GM23338 (cell line): Measurements from ENCODE around the gene AIFM2. TPM values are rescaled to one million over a fixed set of nuclear protein-coding genes. Genes with fewer than 3 reads are reported as not detected.

ENCODE experiments used
- ATAC-seq: fragments of 200-7000 bp; cut with Tn5 transposase; 3 replicates; pipeline ENCODE4 v1.9.1; 2020
- DNase-seq: peaks from one replicate; pipeline ENCODE4 v3.0.0-alpha.2; 2015; ENCODE audit warnings: low spot score
- H2AFZ ChIP-seq: fragments of 200-600 bp; sonication (generic); 2 replicates; pipeline ENCODE4 v1.8.0; 2016; ENCODE audit warnings: antibody characterized with exemption, mild to moderate bottlenecking, moderate library complexity
- H3F3A ChIP-seq: fragments of 200-600 bp; sonication (generic); replicated peaks from 2 replicates; pipeline ENCODE4 v1.8.0; 2017; ENCODE audit warnings: antibody characterized with exemption, mixed run types, low read depth
- H3K27ac ChIP-seq: fragments of 200-600 bp; sonication (generic); 2 replicates; pipeline ENCODE4 v1.6.1; 2016; ENCODE audit warnings: low read depth
- H3K27me3 ChIP-seq: fragments of 200-600 bp; sonication (generic); 2 replicates; pipeline ENCODE4 v1.8.0; 2016; ENCODE audit warnings: mild to moderate bottlenecking, mixed run types, moderate library complexity; ENCODE audit not compliant: insufficient read depth
- H3K36me3 ChIP-seq: fragments of 200-600 bp; sonication (generic); 2 replicates; pipeline ENCODE4 v1.8.0; 2016; ENCODE audit warnings: mild to moderate bottlenecking; ENCODE audit not compliant: insufficient read depth
- H3K4me1 ChIP-seq: fragments of 200-600 bp; sonication (generic); 2 replicates; pipeline ENCODE4 v1.8.0; 2016; ENCODE audit warnings: mild to moderate bottlenecking, moderate library complexity; ENCODE audit not compliant: insufficient read depth
- H3K4me2 ChIP-seq: fragments of 200-600 bp; sonication (generic); 2 replicates; pipeline ENCODE4 v1.7.1; 2017; ENCODE audit warnings: mixed run types
- H3K4me3 ChIP-seq: fragments of 200-600 bp; sonication (generic); 2 replicates; pipeline ENCODE4 v1.6.1; 2016; ENCODE audit warnings: mixed run types
- H3K79me2 ChIP-seq: fragments of 200-600 bp; sonication (generic); replicated peaks from 2 replicates; pipeline ENCODE4 v1.8.0; 2017; ENCODE audit warnings: mild to moderate bottlenecking; ENCODE audit not compliant: insufficient read depth
- H3K9me2 ChIP-seq: fragments of 200-600 bp; sonication (generic); 2 replicates; pipeline ENCODE4 v1.8.0; 2017; ENCODE audit not compliant: insufficient read depth
- H4K20me1 ChIP-seq: fragments of 200-600 bp; sonication (generic); replicated peaks from 2 replicates; pipeline ENCODE4 v1.8.0; 2017; ENCODE audit warnings: mild to moderate bottlenecking; ENCODE audit not compliant: insufficient read depth
- H3K27ac Mint-ChIP-seq: 2 replicates; pipeline ENCODE4 v1.8.0; 2020; ENCODE audit warnings: inconsistent platforms, mild to moderate bottlenecking, moderate library complexity, mixed read lengths
- H3K27me3 Mint-ChIP-seq: 3 replicates; pipeline ENCODE4 v1.8.0; 2022; ENCODE audit warnings: low read depth, mild to moderate bottlenecking, moderate library complexity, mixed read lengths, inconsistent platforms; ENCODE audit not compliant: insufficient read depth, poor library complexity
- H3K36me3 Mint-ChIP-seq: 3 replicates; pipeline ENCODE4 v1.8.0; 2021; ENCODE audit warnings: low read depth, mild to moderate bottlenecking, inconsistent platforms, moderate library complexity, mixed read lengths
- H3K4me1 Mint-ChIP-seq: 3 replicates; pipeline ENCODE4 v1.8.0; 2020; ENCODE audit warnings: mild to moderate bottlenecking, inconsistent platforms, mixed read lengths
- H3K4me3 Mint-ChIP-seq: 3 replicates; pipeline ENCODE4 v1.8.0; 2021; ENCODE audit warnings: moderate library complexity, mild to moderate bottlenecking, inconsistent platforms, mixed read lengths
- H3K9me3 Mint-ChIP-seq: 3 replicates; pipeline ENCODE4 v1.8.0; 2020; ENCODE audit warnings: moderate library complexity, mild to moderate bottlenecking, inconsistent platforms, mixed read lengths
- JUNB ChIP-seq: IDR thresholded peaks from one replicate; pipeline ENCODE4 v1.6.1; 2016; ENCODE audit warnings: antibody characterized with exemption; ENCODE audit not compliant: unreplicated experiment
- NANOG ChIP-seq: IDR thresholded peaks from 2 replicates; pipeline ENCODE4 v1.6.1; 2016; ENCODE audit warnings: antibody characterized with exemption, borderline replicate concordance
- ZNF331 ChIP-seq: fragments of 250-450 bp; sonication (Bioruptor Pico); IDR thresholded peaks from 2 replicates; pipeline ENCODE4 v1.5.0; 2020; ENCODE audit warnings: low read depth, mild to moderate bottlenecking, moderate library complexity
- polyA plus RNA-seq: library from polyadenylated mRNA; unstranded; fragments of >200 nt; fragmentation: Nextera tagmentation; extraction: Ambion mirVana; gene quantifications from 2 replicates; pipeline ENCODE4 v1.2.1, GENCODE V29; 2016
- total RNA-seq: library from RNA; depleted of rRNA; stranded (reverse); fragments of >200 nt; shearing (Covaris generic); gene quantifications from 2 replicates; pipeline ENCODE4 v1.2.3, GENCODE V29; 2014
- TF ChIP-seq, protein P1 (sequence below): fragments of 250-450 bp; sonication (Bioruptor Pico); IDR thresholded peaks from 2 replicates; pipeline ENCODE4 v1.5.0; 2020; ENCODE audit warnings: mild to moderate bottlenecking, moderate library complexity
- TF ChIP-seq, protein P2 (sequence below): IDR thresholded peaks from one replicate; pipeline ENCODE4 v1.6.1; 2018; ENCODE audit warnings: antibody characterized with exemption; ENCODE audit not compliant: unreplicated experiment

Gene AIFM2
- total and polyA plus RNA-seq, 2 experiments from 2014 or later, result 3.2 to 3.6 TPM

DNA sequence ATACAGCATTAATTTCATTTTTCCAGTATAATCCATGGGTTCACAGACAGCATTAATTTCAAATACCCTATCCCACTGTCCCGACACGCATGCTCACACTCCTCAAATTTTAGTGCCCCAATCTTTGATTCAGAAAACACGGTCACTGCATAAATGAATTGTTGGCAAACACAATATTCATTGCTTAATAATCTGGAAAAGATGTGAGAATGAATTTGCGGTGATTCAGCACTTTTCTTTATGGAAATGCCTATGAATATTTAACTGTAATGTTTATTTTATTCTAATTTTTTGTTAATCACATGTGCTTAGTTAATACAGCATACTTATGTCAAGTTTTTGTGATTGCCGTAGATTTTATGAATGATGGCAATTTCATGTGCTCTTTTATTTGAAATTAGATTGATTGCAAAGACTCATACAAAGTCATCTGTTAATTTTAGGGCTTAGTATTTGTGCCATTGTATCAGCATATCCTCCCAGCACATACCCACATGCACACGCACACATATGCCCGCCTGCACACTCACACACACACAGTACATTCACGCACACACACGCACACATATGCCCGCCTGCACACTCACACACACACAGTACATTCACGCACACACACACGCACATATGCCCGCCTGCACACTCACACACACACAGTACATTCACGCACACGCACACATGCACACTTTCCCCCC is 44.9 kb downstream of the AIFM2 start (continued):
- TF ChIP-seq, protein P1, sequence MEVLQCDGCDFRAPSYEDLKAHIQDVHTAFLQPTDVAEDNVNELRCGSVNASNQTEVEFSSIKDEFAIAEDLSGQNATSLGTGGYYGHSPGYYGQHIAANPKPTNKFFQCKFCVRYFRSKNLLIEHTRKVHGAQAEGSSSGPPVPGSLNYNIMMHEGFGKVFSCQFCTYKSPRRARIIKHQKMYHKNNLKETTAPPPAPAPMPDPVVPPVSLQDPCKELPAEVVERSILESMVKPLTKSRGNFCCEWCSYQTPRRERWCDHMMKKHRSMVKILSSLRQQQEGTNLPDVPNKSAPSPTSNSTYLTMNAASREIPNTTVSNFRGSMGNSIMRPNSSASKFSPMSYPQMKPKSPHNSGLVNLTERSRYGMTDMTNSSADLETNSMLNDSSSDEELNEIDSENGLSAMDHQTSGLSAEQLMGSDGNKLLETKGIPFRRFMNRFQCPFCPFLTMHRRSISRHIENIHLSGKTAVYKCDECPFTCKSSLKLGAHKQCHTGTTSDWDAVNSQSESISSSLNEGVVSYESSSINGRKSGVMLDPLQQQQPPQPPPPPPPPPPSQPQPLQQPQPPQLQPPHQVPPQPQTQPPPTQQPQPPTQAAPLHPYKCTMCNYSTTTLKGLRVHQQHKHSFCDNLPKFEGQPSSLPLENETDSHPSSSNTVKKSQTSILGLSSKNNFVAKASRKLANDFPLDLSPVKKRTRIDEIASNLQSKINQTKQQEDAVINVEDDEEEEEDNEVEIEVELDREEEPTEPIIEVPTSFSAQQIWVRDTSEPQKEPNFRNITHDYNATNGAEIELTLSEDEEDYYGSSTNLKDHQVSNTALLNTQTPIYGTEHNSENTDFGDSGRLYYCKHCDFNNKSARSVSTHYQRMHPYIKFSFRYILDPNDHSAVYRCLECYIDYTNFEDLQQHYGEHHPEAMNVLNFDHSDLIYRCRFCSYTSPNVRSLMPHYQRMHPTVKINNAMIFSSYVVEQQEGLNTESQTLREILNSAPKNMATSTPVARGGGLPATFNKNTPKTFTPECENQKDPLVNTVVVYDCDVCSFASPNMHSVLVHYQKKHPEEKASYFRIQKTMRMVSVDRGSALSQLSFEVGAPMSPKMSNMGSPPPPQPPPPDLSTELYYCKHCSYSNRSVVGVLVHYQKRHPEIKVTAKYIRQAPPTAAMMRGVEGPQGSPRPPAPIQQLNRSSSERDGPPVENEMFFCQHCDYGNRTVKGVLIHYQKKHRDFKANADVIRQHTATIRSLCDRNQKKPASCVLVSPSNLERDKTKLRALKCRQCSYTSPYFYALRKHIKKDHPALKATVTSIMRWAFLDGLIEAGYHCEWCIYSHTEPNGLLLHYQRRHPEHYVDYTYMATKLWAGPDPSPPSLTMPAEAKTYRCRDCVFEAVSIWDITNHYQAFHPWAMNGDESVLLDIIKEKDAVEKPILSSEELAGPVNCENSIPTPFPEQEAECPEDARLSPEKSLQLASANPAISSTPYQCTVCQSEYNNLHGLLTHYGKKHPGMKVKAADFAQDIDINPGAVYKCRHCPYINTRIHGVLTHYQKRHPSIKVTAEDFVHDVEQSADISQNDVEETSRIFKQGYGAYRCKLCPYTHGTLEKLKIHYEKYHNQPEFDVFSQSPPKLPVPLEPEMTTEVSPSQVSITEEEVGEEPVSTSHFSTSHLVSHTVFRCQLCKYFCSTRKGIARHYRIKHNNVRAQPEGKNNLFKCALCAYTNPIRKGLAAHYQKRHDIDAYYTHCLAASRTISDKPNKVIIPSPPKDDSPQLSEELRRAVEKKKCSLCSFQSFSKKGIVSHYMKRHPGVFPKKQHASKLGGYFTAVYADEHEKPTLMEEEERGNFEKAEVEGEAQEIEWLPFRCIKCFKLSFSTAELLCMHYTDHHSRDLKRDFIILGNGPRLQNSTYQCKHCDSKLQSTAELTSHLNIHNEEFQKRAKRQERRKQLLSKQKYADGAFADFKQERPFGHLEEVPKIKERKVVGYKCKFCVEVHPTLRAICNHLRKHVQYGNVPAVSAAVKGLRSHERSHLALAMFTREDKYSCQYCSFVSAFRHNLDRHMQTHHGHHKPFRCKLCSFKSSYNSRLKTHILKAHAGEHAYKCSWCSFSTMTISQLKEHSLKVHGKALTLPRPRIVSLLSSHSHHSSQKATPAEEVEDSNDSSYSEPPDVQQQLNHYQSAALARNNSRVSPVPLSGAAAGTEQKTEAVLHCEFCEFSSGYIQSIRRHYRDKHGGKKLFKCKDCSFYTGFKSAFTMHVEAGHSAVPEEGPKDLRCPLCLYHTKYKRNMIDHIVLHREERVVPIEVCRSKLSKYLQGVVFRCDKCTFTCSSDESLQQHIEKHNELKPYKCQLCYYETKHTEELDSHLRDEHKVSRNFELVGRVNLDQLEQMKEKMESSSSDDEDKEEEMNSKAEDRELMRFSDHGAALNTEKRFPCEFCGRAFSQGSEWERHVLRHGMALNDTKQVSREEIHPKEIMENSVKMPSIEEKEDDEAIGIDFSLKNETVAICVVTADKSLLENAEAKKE (CRISPR knock-in tag), result no peak

DNA sequence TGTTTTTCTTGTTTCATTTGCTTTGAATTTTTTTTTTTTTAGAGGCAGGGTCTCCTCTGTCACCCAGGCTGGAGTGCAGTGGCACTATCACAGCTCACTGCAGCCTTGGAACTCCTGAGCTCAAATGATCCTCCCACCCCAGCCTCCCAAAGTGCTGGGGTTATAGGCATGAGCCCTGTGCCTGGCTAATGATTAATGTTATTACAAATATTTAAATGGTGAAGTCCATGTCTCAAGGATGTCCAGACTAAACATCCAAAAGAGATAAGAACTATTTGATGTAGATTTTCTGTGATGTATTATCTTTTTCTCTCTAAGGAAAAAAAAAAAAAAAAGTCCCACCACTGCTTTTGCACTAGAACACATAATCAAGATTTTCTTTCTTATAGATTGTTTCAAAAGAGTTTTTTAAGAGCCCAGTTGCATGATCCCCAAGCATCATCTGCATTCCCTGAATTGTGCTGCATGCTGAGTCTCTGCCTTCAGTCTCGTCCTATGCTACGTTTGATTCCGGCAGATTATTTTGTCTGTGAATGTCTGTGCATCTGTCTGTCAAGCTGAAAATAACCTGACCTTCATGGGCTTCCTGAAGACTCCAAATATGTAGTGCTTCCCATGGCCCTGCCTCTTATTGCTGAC is 46.5 kb downstream of the AIFM2 start:
- Histone ChIP-seq H3K4me1 (no peaks in the 10 kb centered on the region), H4K20me1 (no peaks in the 10 kb centered on the region), H3K36me3 (no peaks in the 10 kb centered on the region), H3K9me2 (no peaks in the 10 kb centered on the region), H3K4me3 (no peak overlapping the region), H3F3A (no peaks in the 10 kb centered on the region), H3K4me2 (no peak overlapping the region), H3K79me2 (no peaks in the 10 kb centered on the region), H2AFZ (no peak overlapping the region), H3K27me3 (no peaks in the 10 kb centered on the region), H3K27ac (no peak overlapping the region)
- H3K27me3 Mint-ChIP-seq, result no peaks in the 10 kb centered on the region
- TF ChIP-seq, protein P2, sequence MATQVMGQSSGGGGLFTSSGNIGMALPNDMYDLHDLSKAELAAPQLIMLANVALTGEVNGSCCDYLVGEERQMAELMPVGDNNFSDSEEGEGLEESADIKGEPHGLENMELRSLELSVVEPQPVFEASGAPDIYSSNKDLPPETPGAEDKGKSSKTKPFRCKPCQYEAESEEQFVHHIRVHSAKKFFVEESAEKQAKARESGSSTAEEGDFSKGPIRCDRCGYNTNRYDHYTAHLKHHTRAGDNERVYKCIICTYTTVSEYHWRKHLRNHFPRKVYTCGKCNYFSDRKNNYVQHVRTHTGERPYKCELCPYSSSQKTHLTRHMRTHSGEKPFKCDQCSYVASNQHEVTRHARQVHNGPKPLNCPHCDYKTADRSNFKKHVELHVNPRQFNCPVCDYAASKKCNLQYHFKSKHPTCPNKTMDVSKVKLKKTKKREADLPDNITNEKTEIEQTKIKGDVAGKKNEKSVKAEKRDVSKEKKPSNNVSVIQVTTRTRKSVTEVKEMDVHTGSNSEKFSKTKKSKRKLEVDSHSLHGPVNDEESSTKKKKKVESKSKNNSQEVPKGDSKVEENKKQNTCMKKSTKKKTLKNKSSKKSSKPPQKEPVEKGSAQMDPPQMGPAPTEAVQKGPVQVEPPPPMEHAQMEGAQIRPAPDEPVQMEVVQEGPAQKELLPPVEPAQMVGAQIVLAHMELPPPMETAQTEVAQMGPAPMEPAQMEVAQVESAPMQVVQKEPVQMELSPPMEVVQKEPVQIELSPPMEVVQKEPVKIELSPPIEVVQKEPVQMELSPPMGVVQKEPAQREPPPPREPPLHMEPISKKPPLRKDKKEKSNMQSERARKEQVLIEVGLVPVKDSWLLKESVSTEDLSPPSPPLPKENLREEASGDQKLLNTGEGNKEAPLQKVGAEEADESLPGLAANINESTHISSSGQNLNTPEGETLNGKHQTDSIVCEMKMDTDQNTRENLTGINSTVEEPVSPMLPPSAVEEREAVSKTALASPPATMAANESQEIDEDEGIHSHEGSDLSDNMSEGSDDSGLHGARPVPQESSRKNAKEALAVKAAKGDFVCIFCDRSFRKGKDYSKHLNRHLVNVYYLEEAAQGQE, result no peak
- TF ChIP-seq NANOG (no peak), ZNF331 (no peak), JUNB (no peak)
- H3K27ac Mint-ChIP-seq, result no peak overlapping the region
- DNase-seq (no peak), ATAC-seq (no peak)
- no peaks in the 10 kb centered on the region for H3K9me3 Mint-ChIP-seq
- no peak overlapping the region for H3K4me3 Mint-ChIP-seq
- H3K36me3 Mint-ChIP-seq, result no peaks in the 10 kb centered on the region; the same call in 2 of the 3 replicates
- no peaks in the 10 kb centered on the region for H3K4me1 Mint-ChIP-seq
